ENCODE data around the gene ANO4.

ANO4 gene

GRCh38 chr12:100830003-100830795 is 35.6 kb downstream of the ANO4 start:
- Mint-ChIP-seq H3K27me3 (ENCODE audit: low read depth) (no peaks in the 10 kb centered on the region), H3K9me3 (no peaks in the 10 kb centered on the region), H3K36me3 (ENCODE audit: low read depth) (no peaks in the 10 kb centered on the region), H3K4me1 (ENCODE audit: low read depth) (no peaks in the 10 kb centered on the region), H3K4me3 (no peak overlapping the region), H3K27ac (no peak overlapping the region)
- DNase-seq (ENCODE audit: low spot score): no peak

- Mint-ChIP-seq H3K27me3 (ENCODE audit: low read depth) (no peaks in the 10 kb centered on the region), H3K4me1 (ENCODE audit: low read depth) (no peaks in the 10 kb centered on the region), H3K9me3 (no peaks in the 10 kb centered on the region), H3K27ac (no peak overlapping the region), H3K36me3 (ENCODE audit: low read depth) (no peaks in the 10 kb centered on the region), H3K4me3 (no peak overlapping the region)
- no peak for DNase-seq (ENCODE audit: low spot score)
Observed at GRCh38 chr12:100833282-100833681, 38.7 kb downstream of the ANO4 start.

DNA sequence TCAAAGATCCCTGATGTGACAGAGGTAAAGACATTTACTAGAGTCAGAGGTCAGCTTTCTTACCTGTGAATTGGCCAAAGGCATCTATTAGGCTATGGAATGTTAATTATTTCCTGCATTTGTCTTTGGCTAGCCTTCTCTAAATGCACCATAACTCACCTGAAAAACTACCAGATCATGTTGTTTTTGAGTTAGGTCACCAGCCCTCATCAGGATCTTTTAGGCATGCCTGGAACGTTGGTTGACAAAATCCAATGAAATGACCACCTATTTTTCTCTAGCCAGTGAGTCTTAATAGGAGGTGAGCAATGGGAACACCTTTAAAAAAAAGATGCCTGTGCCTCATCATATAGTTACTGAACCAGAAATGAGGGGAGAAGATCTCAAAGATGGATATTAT is 46.2 kb downstream of the ANO4 start:
- DNase-seq (ENCODE audit: low spot score): no peak
- Mint-ChIP-seq H3K27me3 (ENCODE audit: low read depth) (no peaks in the 10 kb centered on the region), H3K9me3 (no peaks in the 10 kb centered on the region), H3K36me3 (ENCODE audit: low read depth) (no peaks in the 10 kb centered on the region), H3K4me1 (ENCODE audit: low read depth) (no peaks in the 10 kb centered on the region), H3K4me3 (no peak overlapping the region), H3K27ac (no peak overlapping the region)

GRCh38 chr12:100842156-100842555 is 47.6 kb downstream of the ANO4 start:
- H3K27ac Mint-ChIP-seq: no peak overlapping the region
- no peak for DNase-seq (ENCODE audit: low spot score)
- H3K4me1 Mint-ChIP-seq (ENCODE audit: low read depth): no peaks in the 10 kb centered on the region

GRCh38 chr12:100843061-100843460 is 48.5 kb downstream of the ANO4 start:
- Mint-ChIP-seq H3K36me3 (ENCODE audit: low read depth) (no peaks in the 10 kb centered on the region), H3K4me3 (no peak overlapping the region), H3K4me1 (ENCODE audit: low read depth) (no peaks in the 10 kb centered on the region), H3K9me3 (no peaks in the 10 kb centered on the region), H3K27me3 (ENCODE audit: low read depth) (no peaks in the 10 kb centered on the region), H3K27ac (no peak overlapping the region)
- DNase-seq (ENCODE audit: low spot score): no peak

More at GRCh38 chr12:100842156-100842555, 47.6 kb downstream of the ANO4 start:
- Mint-ChIP-seq H3K27me3 (ENCODE audit: low read depth) (no peaks in the 10 kb centered on the region), H3K9me3 (no peaks in the 10 kb centered on the region), H3K36me3 (ENCODE audit: low read depth) (no peaks in the 10 kb centered on the region), H3K4me3 (no peak overlapping the region)

DNA sequence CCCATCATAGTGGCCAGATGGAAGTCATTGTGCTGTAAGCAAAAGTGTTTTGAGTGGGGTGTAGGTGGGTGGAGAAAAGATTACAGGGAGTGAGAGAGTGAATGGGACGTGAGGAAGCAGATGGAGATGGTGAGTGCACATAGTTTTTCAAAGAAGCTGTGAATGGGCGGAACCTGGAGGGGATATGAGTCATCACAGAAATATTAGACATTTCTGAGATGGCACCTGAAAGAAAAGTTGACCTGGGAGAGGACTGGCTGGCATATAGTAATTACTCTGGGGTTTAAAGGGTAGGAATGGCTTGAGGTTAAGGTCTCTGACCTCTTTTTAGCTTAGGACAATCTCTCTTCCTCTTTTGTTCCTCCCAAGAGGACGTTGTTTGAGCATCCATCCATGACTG is 50.5 kb downstream of the ANO4 start:
- no peaks in the 10 kb centered on the region for H3K27me3 Mint-ChIP-seq (ENCODE audit: low read depth)
- no peaks in the 10 kb centered on the region for H3K9me3 Mint-ChIP-seq
- no peak overlapping the region for H3K4me3 Mint-ChIP-seq
- H3K27ac Mint-ChIP-seq: no peak overlapping the region
- no peaks in the 10 kb centered on the region for H3K36me3 Mint-ChIP-seq (ENCODE audit: low read depth)
- H3K4me1 Mint-ChIP-seq (ENCODE audit: low read depth): no peaks in the 10 kb centered on the region
- DNase-seq (ENCODE audit: low spot score): no peak

GRCh38 chr12:100851637-100852036 is 57.1 kb downstream of the ANO4 start:
- H3K36me3 Mint-ChIP-seq (ENCODE audit: low read depth): no peaks in the 10 kb centered on the region
- H3K9me3 Mint-ChIP-seq: no peaks in the 10 kb centered on the region
- H3K4me3 Mint-ChIP-seq: no peak overlapping the region
- DNase-seq (ENCODE audit: low spot score): no peak
- H3K27ac Mint-ChIP-seq: no peak overlapping the region
- no peaks in the 10 kb centered on the region for H3K27me3 Mint-ChIP-seq (ENCODE audit: low read depth)
- H3K4me1 Mint-ChIP-seq (ENCODE audit: low read depth): no peaks in the 10 kb centered on the region

GRCh38 chr12:100857418-100857817 is 62.8 kb downstream of the ANO4 start:
- Mint-ChIP-seq H3K36me3 (ENCODE audit: low read depth) (no peaks in the 10 kb centered on the region), H3K27ac (no peak overlapping the region), H3K4me3 (no peak overlapping the region), H3K27me3 (ENCODE audit: low read depth) (no peaks in the 10 kb centered on the region), H3K4me1 (ENCODE audit: low read depth) (no peaks in the 10 kb centered on the region), H3K9me3 (no peaks in the 10 kb centered on the region)
- no peak for DNase-seq (ENCODE audit: low spot score)

- no peak for DNase-seq (ENCODE audit: low spot score)
- Mint-ChIP-seq H3K4me1 (ENCODE audit: low read depth) (no peaks in the 10 kb centered on the region), H3K27ac (no peak overlapping the region), H3K9me3 (no peaks in the 10 kb centered on the region), H3K27me3 (ENCODE audit: low read depth) (no peaks in the 10 kb centered on the region), H3K36me3 (ENCODE audit: low read depth) (no peaks in the 10 kb centered on the region), H3K4me3 (no peak overlapping the region)
Observed at GRCh38 chr12:100857971-100858370, 63.4 kb downstream of the ANO4 start.

- Mint-ChIP-seq H3K27me3 (ENCODE audit: low read depth) (no peaks in the 10 kb centered on the region), H3K36me3 (ENCODE audit: low read depth) (no peaks in the 10 kb centered on the region), H3K4me1 (ENCODE audit: low read depth) (no peaks in the 10 kb centered on the region), H3K27ac (no peak overlapping the region), H3K4me3 (no peak overlapping the region), H3K9me3 (no peaks in the 10 kb centered on the region)
- no peak for DNase-seq (ENCODE audit: low spot score)
Observed at GRCh38 chr12:100858656-100859055, 64.1 kb downstream of the ANO4 start.

DNA sequence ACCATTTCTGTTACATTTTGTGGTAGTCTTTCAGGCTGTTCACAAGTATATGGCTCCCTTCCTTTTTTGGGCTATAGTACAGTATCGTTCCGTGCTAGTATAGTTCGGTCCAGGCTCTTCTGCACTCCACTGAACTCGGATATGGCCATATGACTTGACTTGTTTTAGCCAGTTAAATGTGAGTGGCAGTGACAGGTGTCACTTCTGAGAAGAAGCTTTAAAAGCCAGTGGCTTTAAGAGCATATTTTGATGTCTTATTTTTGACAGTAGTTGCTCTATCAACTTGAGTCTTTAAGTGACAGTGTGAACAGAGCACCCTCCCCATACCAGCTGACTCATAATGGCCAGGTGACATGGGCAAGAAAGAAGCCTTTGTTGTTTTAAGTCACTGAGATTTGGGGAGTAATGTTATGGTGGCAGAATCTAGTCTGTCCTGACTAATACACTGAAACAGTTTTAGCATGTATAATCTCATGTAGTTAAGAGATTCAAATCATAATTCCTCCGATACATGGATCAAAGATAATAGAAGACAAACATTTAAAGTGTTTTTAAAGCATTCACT is 64.6 kb downstream of the ANO4 start:
- no peak for DNase-seq (ENCODE audit: low spot score)
- Mint-ChIP-seq H3K9me3 (no peaks in the 10 kb centered on the region), H3K27me3 (ENCODE audit: low read depth) (no peaks in the 10 kb centered on the region), H3K4me1 (ENCODE audit: low read depth) (no peaks in the 10 kb centered on the region), H3K36me3 (ENCODE audit: low read depth) (no peaks in the 10 kb centered on the region), H3K4me3 (no peak overlapping the region), H3K27ac (no peak overlapping the region)

DNA sequence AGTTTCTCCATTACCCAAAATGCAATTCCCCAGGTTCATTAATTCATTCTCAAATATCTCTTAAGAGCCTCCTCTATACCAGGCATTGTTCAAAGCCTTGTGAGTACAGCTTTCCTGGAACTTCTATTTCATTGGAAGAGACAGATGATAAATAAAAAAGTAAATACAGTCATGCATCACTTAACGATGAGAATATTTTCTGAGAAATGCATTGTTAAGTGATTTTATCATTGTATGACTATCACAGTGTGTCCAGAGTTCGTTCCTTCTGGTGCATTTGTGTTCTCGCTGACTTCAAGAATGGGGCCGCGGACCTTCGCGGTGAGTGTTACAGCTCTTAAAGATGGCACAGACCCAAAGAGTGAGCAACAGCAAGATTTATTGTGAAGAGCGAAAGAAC is 66.0 kb downstream of the ANO4 start:
- Mint-ChIP-seq H3K9me3 (no peaks in the 10 kb centered on the region), H3K4me1 (ENCODE audit: low read depth) (no peaks in the 10 kb centered on the region), H3K27ac (no peak overlapping the region), H3K27me3 (ENCODE audit: low read depth) (no peaks in the 10 kb centered on the region), H3K4me3 (no peak overlapping the region), H3K36me3 (ENCODE audit: low read depth) (no peaks in the 10 kb centered on the region)
- DNase-seq (ENCODE audit: low spot score): no peak

DNA sequence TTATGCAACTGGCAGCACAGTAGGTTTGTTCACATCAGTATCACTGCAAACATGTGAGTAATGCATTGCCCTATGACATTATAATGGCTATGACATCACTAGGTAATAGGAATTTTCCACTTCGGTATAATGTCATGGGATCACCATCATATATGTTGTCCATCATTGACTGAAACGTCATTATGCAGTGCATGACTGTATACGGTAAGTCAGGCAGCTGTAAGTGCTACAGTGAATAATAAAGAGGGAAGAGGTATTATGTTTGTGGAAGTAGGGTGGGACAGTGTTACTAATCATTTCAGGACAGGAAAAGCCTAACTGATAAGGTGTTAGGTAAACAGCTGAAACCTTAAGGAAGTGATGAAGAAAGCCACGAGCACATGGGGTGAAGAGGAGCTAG is 68.1 kb downstream of the ANO4 start:
- Mint-ChIP-seq H3K4me3 (no peak overlapping the region), H3K9me3 (no peaks in the 10 kb centered on the region), H3K4me1 (ENCODE audit: low read depth) (no peaks in the 10 kb centered on the region), H3K27me3 (ENCODE audit: low read depth) (no peaks in the 10 kb centered on the region), H3K27ac (no peak overlapping the region), H3K36me3 (ENCODE audit: low read depth) (no peaks in the 10 kb centered on the region)
- no peak for DNase-seq (ENCODE audit: low spot score)

DNA sequence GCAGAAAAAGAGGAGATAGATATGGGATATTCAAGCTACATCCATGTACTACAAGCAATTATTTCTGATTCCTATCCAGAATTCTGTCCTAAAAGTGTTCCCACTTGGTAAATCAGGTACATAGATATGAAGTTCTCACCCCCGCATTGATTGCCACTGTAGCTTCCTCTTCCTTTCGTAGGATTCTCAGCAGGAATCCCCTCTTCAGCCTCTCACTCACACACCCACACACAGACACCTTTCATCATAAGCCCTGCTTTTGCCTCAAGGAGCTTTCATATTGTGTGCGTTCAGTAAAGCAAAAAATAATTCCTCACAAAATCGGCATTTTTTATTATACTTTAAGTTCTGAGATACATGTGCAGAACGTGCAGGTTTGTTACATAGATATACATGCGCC is 69.8 kb downstream of the ANO4 start:
- Mint-ChIP-seq H3K27me3 (ENCODE audit: low read depth) (no peaks in the 10 kb centered on the region), H3K27ac (no peak overlapping the region), H3K9me3 (no peaks in the 10 kb centered on the region), H3K4me1 (ENCODE audit: low read depth) (no peaks in the 10 kb centered on the region), H3K36me3 (ENCODE audit: low read depth) (no peaks in the 10 kb centered on the region), H3K4me3 (no peak overlapping the region)
- no peak for DNase-seq (ENCODE audit: low spot score)
